KMS-11 (cell line): ENCODE measurements around the gene CDCP1.

Experiments used
- H2AFZ ChIP-seq: fragments of 200-600 bp; sonication (generic); 2 replicates; pipeline ENCODE4 v1.6.1; 2016; ENCODE audit warnings: antibody characterized with exemption, mixed run types, low read depth
- H3K27ac ChIP-seq: fragments of 200-600 bp; sonication (generic); 2 replicates; pipeline ENCODE4 v1.6.1; 2016; ENCODE audit warnings: mild to moderate bottlenecking, mixed run types
- H3K27me3 ChIP-seq: fragments of 200-600 bp; sonication (generic); 2 replicates; pipeline ENCODE4 v1.6.1; 2017; ENCODE audit warnings: mild to moderate bottlenecking, low read depth, mixed run types, moderate library complexity; ENCODE audit not compliant: insufficient read depth
- H3K36me3 ChIP-seq: fragments of 200-600 bp; sonication (generic); 2 replicates; pipeline ENCODE4 v1.6.1; 2017; ENCODE audit warnings: mild to moderate bottlenecking, mixed run types; ENCODE audit not compliant: insufficient read depth
- H3K4me1 ChIP-seq: fragments of 200-600 bp; sonication (generic); 2 replicates; pipeline ENCODE4 v1.6.1; 2016; ENCODE audit warnings: mild to moderate bottlenecking, low read depth, mixed run types; ENCODE audit not compliant: poor library complexity, severe bottlenecking
- H3K4me2 ChIP-seq: fragments of 200-600 bp; sonication (generic); 2 replicates; pipeline ENCODE4 v1.7.0; 2016; ENCODE audit warnings: mild to moderate bottlenecking, mixed run types
- H3K4me3 ChIP-seq: fragments of 200-600 bp; sonication (generic); IDR thresholded peaks from 2 replicates; pipeline ENCODE4 v1.6.1; 2017; ENCODE audit warnings: low read depth, low read length, mixed read lengths; ENCODE audit not compliant: insufficient read depth
- H3K79me2 ChIP-seq: fragments of 200-600 bp; sonication (generic); 2 replicates; pipeline ENCODE4 v1.6.1; 2016; ENCODE audit warnings: low read depth, mixed run types; ENCODE audit not compliant: insufficient read depth
- H3K9ac ChIP-seq: fragments of 200-600 bp; sonication (generic); 2 replicates; pipeline ENCODE4 v1.6.1; 2016; ENCODE audit warnings: mild to moderate bottlenecking, mixed run types
- H4K20me1 ChIP-seq: fragments of 200-600 bp; sonication (generic); 2 replicates; pipeline ENCODE4 v1.6.1; 2016; ENCODE audit warnings: mild to moderate bottlenecking, mixed run types; ENCODE audit not compliant: insufficient read depth
- CTCF ChIP-seq: fragments of 200-600 bp; sonication (generic); conservative IDR thresholded peaks from 2 replicates; pipeline ENCODE4 v1.6.1; 2017; ENCODE audit warnings: low read depth, mild to moderate bottlenecking, antibody characterized with exemption, low read length, moderate library complexity, mixed read lengths

Gene CDCP1

GRCh38 chr3:45095916-45096526 lies 50.2 kb downstream of the CDCP1 start:
- Histone ChIP-seq H3K4me3 (no peak overlapping the region), H3K9ac (no peak overlapping the region), H3K4me2 (no peak overlapping the region), H3K4me1 (peaks cover 15% of the 10 kb centered on the region), H4K20me1 (no peaks in the 10 kb centered on the region), H3K79me2 (no peaks in the 10 kb centered on the region), H3K36me3 (no peaks in the 10 kb centered on the region), H2AFZ (no peak overlapping the region), H3K27me3 (no peaks in the 10 kb centered on the region), H3K27ac (no peak overlapping the region)
- TF ChIP-seq CTCF: no peak

- Histone ChIP-seq H3K27ac (no peak overlapping the region), H3K9ac (no peak overlapping the region)
Observed at GRCh38 chr3:45093176-45093575, 53.0 kb downstream of the CDCP1 start.

GRCh38 chr3:45092132-45093031 lies 53.8 kb downstream of the CDCP1 start:
- H4K20me1 ChIP-seq: no peaks in the 10 kb centered on the region
- H3K27me3 ChIP-seq: no peaks in the 10 kb centered on the region
- H3K9ac ChIP-seq: no peak overlapping the region
- H3K36me3 ChIP-seq: no peaks in the 10 kb centered on the region
- no peak overlapping the region for H3K4me3 ChIP-seq
- H2AFZ ChIP-seq: no peak overlapping the region
- H3K79me2 ChIP-seq: no peaks in the 10 kb centered on the region
- no peak overlapping the region for H3K27ac ChIP-seq
- no peak for TF ChIP-seq CTCF
- no peak overlapping the region for H3K4me2 ChIP-seq
- no peaks in the 10 kb centered on the region for H3K4me1 ChIP-seq

More at GRCh38 chr3:45093176-45093575, 53.0 kb downstream of the CDCP1 start:
- Histone ChIP-seq H3K4me2 (no peak overlapping the region), H3K27me3 (no peaks in the 10 kb centered on the region), H3K36me3 (no peaks in the 10 kb centered on the region), H3K79me2 (no peaks in the 10 kb centered on the region), H3K4me1 (no peaks in the 10 kb centered on the region), H4K20me1 (no peaks in the 10 kb centered on the region), H2AFZ (no peak overlapping the region), H3K4me3 (no peak overlapping the region)
- no peak for TF ChIP-seq CTCF

- no peak for TF ChIP-seq CTCF
- Histone ChIP-seq H3K4me1 (no peaks in the 10 kb centered on the region), H3K27me3 (no peaks in the 10 kb centered on the region), H3K4me2 (no peak overlapping the region), H3K79me2 (no peaks in the 10 kb centered on the region), H3K27ac (no peak overlapping the region), H3K36me3 (no peaks in the 10 kb centered on the region), H4K20me1 (no peaks in the 10 kb centered on the region), H2AFZ (no peak overlapping the region), H3K9ac (no peak overlapping the region), H3K4me3 (no peak overlapping the region)
Observed at GRCh38 chr3:45090855-45091254, 55.3 kb downstream of the CDCP1 start.
